Activated naive CD8-positive, alpha-beta T cell treated with anti-CD3 and anti-CD28 coated beads, Interleukin-2, amount 50 U/mL, for 24 hours (primary cell): ENCODE measurements around the gene COPG1.

Experiments used
- ATAC-seq: fragments of 150-1000 bp; cut with Tn5 transposase; one replicate; pipeline ENCODE4 v1.10.0; 2021
- DNase-seq: peaks from one replicate; pipeline ENCODE4 v3.0.0; 2021
- H3K27ac Mint-ChIP-seq: one replicate; pipeline ENCODE4 v1.8.0; 2021; ENCODE audit warnings: mild to moderate bottlenecking, mixed read lengths
- H3K27me3 Mint-ChIP-seq: one replicate; pipeline ENCODE4 v1.8.0; 2021; ENCODE audit warnings: mixed read lengths
- H3K36me3 Mint-ChIP-seq: one replicate; pipeline ENCODE4 v1.8.0; 2021; ENCODE audit warnings: low read depth, mixed read lengths
- H3K4me1 Mint-ChIP-seq: one replicate; pipeline ENCODE4 v1.8.0; 2021; ENCODE audit warnings: mixed read lengths
- H3K4me3 Mint-ChIP-seq: one replicate; pipeline ENCODE4 v1.8.0; 2021; ENCODE audit warnings: mild to moderate bottlenecking, moderate library complexity, mixed read lengths
- H3K9me3 Mint-ChIP-seq: one replicate; pipeline ENCODE4 v1.8.0; 2021; ENCODE audit warnings: mixed read lengths

COPG1 gene

GRCh38 chr3:129280183-129280582, 30.8 kb downstream of the COPG1 start:
- Mint-ChIP-seq H3K27ac (peak overlapping the region; percentile 37), H3K9me3 (no peaks in the 10 kb centered on the region), H3K4me3 (peak overlapping the region; percentile 97), H3K27me3 (peaks cover 1% of the 10 kb centered on the region), H3K4me1 (peaks cover 75% of the 10 kb centered on the region), H3K36me3 (peaks cover 51% of the 10 kb centered on the region)
- ATAC-seq (no peak), DNase-seq (no peak)

DNA sequence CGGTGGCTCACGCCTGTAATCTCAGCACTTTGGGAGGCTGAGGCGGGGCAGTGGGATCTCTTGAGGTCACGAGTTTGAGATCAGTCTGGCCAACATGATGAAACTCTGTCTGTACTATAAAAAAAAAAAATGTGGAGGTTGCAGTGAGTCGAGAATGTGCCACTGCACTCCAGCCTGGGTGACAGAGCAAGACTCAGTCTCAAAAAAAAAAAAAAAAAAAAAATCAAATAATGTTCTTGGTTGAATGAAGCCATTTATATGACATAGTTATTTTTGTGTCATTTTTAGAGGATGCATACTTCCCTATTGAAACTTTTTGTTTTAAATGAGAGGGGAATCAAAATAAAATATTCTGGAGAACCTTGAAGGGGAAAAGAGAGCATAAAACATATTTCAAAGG, 32.3 kb downstream of the COPG1 start:
- DNase-seq (no peak), ATAC-seq (no peak)
- Mint-ChIP-seq H3K4me1 (peaks cover 67% of the 10 kb centered on the region), H3K4me3 (peak overlapping the region; percentile 65), H3K27me3 (peaks cover 1% of the 10 kb centered on the region), H3K36me3 (peaks cover 45% of the 10 kb centered on the region), H3K27ac (peak overlapping the region; percentile 90), H3K9me3 (no peaks in the 10 kb centered on the region)

GRCh38 chr3:129282727-129283327, 33.4 kb downstream of the COPG1 start:
- peaks cover 59% of the 10 kb centered on the region for H3K4me1 Mint-ChIP-seq
- peaks cover 38% of the 10 kb centered on the region for H3K36me3 Mint-ChIP-seq

DNA sequence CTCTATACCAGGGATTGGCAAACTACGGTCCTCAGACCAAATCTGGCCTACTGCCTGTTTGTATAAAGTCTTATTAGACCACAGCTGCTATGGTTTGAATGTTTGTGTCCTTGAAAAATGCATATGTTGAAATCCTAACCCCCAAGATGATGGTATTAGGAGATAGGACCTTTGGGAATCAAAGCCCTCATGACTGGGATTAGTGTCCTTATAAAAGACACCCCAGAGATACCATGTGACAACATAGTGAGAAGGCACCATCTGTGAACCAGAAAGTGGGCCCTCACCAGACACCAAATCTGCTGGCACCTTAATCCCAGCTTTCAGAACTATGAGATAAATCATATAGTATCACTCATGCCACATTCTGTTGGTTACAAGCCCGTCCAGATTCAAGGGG, 36.7 kb downstream of the COPG1 start:
- Mint-ChIP-seq H3K27me3 (peaks cover 1% of the 10 kb centered on the region), H3K4me1 (peaks cover 39% of the 10 kb centered on the region), H3K4me3 (no peak overlapping the region), H3K36me3 (peaks cover 28% of the 10 kb centered on the region), H3K9me3 (no peaks in the 10 kb centered on the region), H3K27ac (peak overlapping the region; percentile 3)
- no peak for DNase-seq
- ATAC-seq, result no peak

More at GRCh38 chr3:129282727-129283327, 33.4 kb downstream of the COPG1 start:
- Mint-ChIP-seq H3K27ac (peak overlapping the region; percentile 90), H3K4me3 (peak overlapping the region; percentile 65), H3K27me3 (peaks cover 1% of the 10 kb centered on the region), H3K9me3 (no peaks in the 10 kb centered on the region)
- ATAC-seq, result peak; percentile 75
- DNase-seq, result no peak

DNA sequence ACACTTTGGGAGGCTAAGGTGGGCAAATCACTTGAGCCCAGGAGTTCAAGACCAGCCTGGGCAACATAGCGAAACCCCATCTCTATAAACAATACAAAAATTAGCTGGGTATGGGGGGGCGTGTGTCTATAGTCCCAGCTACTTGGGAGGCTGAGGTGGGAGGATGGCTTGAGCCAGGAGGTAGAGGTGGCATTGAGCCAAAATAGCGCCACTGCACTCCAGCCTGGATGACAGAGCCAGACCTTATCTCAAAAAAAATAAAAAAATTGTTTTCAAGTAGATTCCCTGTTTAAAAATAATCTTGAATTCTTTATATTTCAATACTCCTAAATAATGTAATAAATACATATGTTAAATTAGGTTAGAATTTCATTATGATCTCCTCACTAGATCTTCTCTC, 39.0 kb downstream of the COPG1 start:
- Mint-ChIP-seq H3K27ac (no peak overlapping the region), H3K36me3 (peaks cover 31% of the 10 kb centered on the region), H3K4me1 (peaks cover 15% of the 10 kb centered on the region), H3K4me3 (no peak overlapping the region), H3K9me3 (no peaks in the 10 kb centered on the region), H3K27me3 (no peaks in the 10 kb centered on the region)
- DNase-seq, result no peak
- ATAC-seq, result no peak

GRCh38 chr3:129289201-129289921, 40.0 kb downstream of the COPG1 start:
- peak; percentile 65 for ATAC-seq
- DNase-seq, result no peak
- peaks cover 29% of the 10 kb centered on the region for H3K36me3 Mint-ChIP-seq
- peaks cover 6% of the 10 kb centered on the region for H3K4me1 Mint-ChIP-seq
- H3K9me3 Mint-ChIP-seq, result no peaks in the 10 kb centered on the region
- no peak overlapping the region for H3K4me3 Mint-ChIP-seq
- no peaks in the 10 kb centered on the region for H3K27me3 Mint-ChIP-seq
- no peak overlapping the region for H3K27ac Mint-ChIP-seq

GRCh38 chr3:129291236-129291886, 42.0 kb downstream of the COPG1 start:
- Mint-ChIP-seq H3K27me3 (no peaks in the 10 kb centered on the region), H3K27ac (no peak overlapping the region), H3K4me3 (no peak overlapping the region), H3K36me3 (peaks cover 28% of the 10 kb centered on the region), H3K9me3 (no peaks in the 10 kb centered on the region), H3K4me1 (peaks cover 8% of the 10 kb centered on the region)
- ATAC-seq, result no peak
- DNase-seq, result no peak

DNA sequence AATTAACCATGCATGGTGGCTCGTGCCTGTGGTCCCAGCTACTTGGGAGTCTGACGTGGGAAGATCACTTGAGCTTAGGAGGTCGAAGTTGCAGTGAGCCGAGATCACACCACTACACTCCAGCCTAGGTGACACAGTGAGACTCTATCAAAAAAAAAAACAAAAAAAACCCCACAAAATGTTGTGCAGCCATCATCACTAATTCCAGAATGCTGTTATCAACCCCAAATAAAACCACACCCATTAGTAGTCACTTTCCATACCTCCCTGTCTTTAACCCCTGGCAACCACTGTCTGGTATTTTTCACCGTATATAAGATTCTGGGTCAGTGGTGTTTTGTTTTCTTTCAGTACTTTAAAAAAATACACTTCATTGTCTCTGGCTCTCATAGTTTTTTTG, 45.9 kb downstream of the COPG1 start:
- H3K4me1 Mint-ChIP-seq, result peaks cover 5% of the 10 kb centered on the region
- H3K27me3 Mint-ChIP-seq, result no peaks in the 10 kb centered on the region
- ATAC-seq, result peak; percentile 20
- H3K27ac Mint-ChIP-seq, result no peak overlapping the region
- no peak for DNase-seq
- no peaks in the 10 kb centered on the region for H3K9me3 Mint-ChIP-seq
- H3K36me3 Mint-ChIP-seq, result peaks cover 41% of the 10 kb centered on the region
- H3K4me3 Mint-ChIP-seq, result no peak overlapping the region

DNA sequence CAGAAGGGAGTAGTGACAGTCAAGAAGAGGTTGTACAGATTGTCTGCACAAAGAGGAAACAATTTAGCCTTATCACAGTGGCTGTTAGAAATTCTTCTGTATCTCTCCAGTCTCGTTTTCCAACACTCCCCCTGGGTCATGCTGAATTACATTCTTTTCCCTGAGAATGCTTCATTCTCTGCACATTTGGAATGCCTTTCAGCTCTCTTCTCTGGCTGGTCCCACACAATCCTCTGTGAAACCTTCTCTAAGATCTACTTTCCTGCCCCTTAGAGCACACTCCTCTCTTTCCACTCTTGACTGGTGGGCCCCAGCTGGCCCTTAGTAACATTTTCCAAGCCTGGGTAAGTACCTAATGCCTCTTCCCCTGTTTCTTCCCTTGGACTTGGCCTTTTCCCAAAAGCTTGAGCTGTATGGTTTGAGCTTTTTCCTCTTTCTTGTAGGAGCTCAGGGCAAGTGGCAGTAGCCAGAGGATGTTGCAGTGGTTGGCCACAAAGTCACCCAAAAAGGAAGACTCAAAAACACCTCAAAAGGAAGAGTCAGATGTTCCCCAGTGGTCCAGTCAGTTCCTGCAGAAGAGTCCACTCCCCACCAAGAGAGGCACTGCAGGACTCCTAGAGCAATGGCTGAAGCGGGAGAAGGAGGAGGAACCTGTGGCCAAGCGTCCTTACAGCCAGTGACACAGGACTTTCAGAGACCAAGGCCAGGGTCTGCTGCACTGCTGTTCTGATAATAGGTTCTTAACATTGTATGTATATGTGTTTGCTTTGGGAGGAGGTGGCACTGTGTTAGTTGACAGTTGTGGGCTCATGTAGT, 54.9 kb downstream of the COPG1 start:
- Mint-ChIP-seq H3K4me3 (no peak overlapping the region), H3K27ac (peak overlapping the region; percentile 34), H3K4me1 (peaks cover 36% of the 10 kb centered on the region), H3K36me3 (peaks cover 44% of the 10 kb centered on the region), H3K9me3 (no peaks in the 10 kb centered on the region), H3K27me3 (no peaks in the 10 kb centered on the region)
- ATAC-seq (peak; percentile 34), DNase-seq (no peak)

GRCh38 chr3:129304962-129305222, 55.5 kb downstream of the COPG1 start:
- Mint-ChIP-seq H3K27ac (no peak overlapping the region), H3K27me3 (no peaks in the 10 kb centered on the region), H3K4me3 (no peak overlapping the region), H3K9me3 (no peaks in the 10 kb centered on the region), H3K36me3 (peaks cover 41% of the 10 kb centered on the region), H3K4me1 (peaks cover 36% of the 10 kb centered on the region)
- DNase-seq (no peak), ATAC-seq (no peak)

DNA sequence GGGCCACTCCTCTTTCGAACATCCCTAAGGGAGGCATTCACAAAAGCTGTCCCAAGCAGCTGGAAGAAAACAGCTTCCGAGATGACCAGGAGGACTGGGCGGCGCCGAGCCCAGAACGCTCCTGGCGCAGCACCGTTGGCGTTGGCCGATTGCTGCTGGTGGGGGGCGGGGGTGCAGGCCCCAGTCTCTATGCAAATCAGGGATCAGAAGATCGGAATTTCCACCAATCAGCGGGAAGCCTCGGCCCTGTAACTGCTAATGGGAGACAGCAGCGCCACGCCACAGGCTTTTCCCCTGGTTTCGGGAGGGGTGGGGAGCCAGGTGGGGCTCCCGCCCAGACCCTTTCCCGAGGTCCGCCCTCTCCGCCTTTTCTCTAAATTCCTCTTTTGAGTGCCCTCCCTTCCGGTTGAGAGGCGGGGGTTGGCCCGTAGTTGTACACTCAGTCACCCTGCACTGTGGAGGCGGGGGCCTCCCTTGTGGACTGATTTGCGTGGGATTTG, 56.2 kb downstream of the COPG1 start:
- DNase-seq, result no peak
- H3K4me1 Mint-ChIP-seq, result peaks cover 39% of the 10 kb centered on the region
- H3K9me3 Mint-ChIP-seq, result no peaks in the 10 kb centered on the region
- no peak for ATAC-seq
- H3K4me3 Mint-ChIP-seq, result no peak overlapping the region
- H3K27ac Mint-ChIP-seq, result peak overlapping the region; percentile 69
- peaks cover 40% of the 10 kb centered on the region for H3K36me3 Mint-ChIP-seq
- H3K27me3 Mint-ChIP-seq, result no peaks in the 10 kb centered on the region

DNA sequence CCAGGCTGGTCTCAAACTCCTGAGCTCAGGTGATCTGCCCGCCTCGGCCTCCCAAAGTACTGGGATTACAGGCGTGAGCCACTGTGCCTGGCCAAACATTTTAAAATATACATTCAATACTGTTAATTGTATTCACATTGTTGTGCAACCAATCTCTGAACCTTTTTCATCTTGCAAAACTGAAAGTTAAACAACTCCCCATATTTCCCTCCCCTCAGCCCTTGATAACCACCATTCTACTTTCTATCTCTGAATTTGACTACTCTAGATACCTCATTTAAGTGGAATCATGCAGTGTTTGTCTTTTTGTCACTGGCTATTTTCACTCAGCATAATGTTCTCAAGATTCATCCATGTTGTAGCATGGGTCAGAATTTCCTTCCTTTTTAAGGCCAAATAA, 59.2 kb downstream of the COPG1 start:
- Mint-ChIP-seq H3K27ac (peak overlapping the region; percentile 29), H3K27me3 (no peaks in the 10 kb centered on the region), H3K36me3 (peaks cover 28% of the 10 kb centered on the region), H3K9me3 (no peaks in the 10 kb centered on the region), H3K4me3 (no peak overlapping the region), H3K4me1 (peaks cover 51% of the 10 kb centered on the region)
- ATAC-seq (no peak), DNase-seq (no peak)

GRCh38 chr3:129310111-129311011, 61.0 kb downstream of the COPG1 start:
- H3K4me1 Mint-ChIP-seq, result peaks cover 40% of the 10 kb centered on the region
- H3K4me3 Mint-ChIP-seq, result no peak overlapping the region
- DNase-seq (no peak), ATAC-seq (no peak)
- no peak overlapping the region for H3K27ac Mint-ChIP-seq
- peaks cover 16% of the 10 kb centered on the region for H3K36me3 Mint-ChIP-seq
- H3K9me3 Mint-ChIP-seq, result no peaks in the 10 kb centered on the region
- no peaks in the 10 kb centered on the region for H3K27me3 Mint-ChIP-seq
